Loucy (cell line): Measurements from ENCODE around the gene STK35.

ENCODE experiments used
- H2AFZ ChIP-seq: fragments of 200-600 bp; sonication (generic); 2 replicates; pipeline ENCODE4 v1.6.0; 2016; ENCODE audit warnings: antibody characterized with exemption, mild to moderate bottlenecking, low read length, moderate library complexity
- H3F3A ChIP-seq: fragments of 200-600 bp; 2 replicates; pipeline ENCODE4 v1.6.0; 2016; ENCODE audit warnings: antibody characterized with exemption, low read depth, mild to moderate bottlenecking
- H3K27me3 ChIP-seq: fragments of 200-600 bp; sonication (generic); 2 replicates; pipeline ENCODE4 v1.6.1; 2014; ENCODE audit warnings: low read length, mild to moderate bottlenecking; ENCODE audit not compliant: insufficient read depth, poor library complexity, severe bottlenecking
- H3K36me3 ChIP-seq: fragments of 200-600 bp; sonication (generic); 2 replicates; pipeline ENCODE4 v1.6.1; 2016; ENCODE audit warnings: low read length; ENCODE audit not compliant: insufficient read depth
- H3K4me1 ChIP-seq: fragments of 200-600 bp; sonication (generic); 2 replicates; pipeline ENCODE4 v1.5.1; 2014; ENCODE audit warnings: low read length, mild to moderate bottlenecking; ENCODE audit not compliant: insufficient read depth, poor library complexity, severe bottlenecking
- H3K4me2 ChIP-seq: fragments of 200-600 bp; sonication (generic); 2 replicates; pipeline ENCODE4 v1.6.0; 2014; ENCODE audit warnings: antibody characterized with exemption, low read length, low read depth, mild to moderate bottlenecking; ENCODE audit not compliant: poor library complexity, severe bottlenecking
- H3K4me3 ChIP-seq: fragments of 200-600 bp; sonication (generic); 2 replicates; pipeline ENCODE4 v1.5.1; 2014; ENCODE audit warnings: low read length, mild to moderate bottlenecking, mixed read lengths; ENCODE audit not compliant: poor library complexity, severe bottlenecking
- H3K79me2 ChIP-seq: fragments of 200-600 bp; sonication (generic); 2 replicates; pipeline ENCODE4 v1.6.1; 2014; ENCODE audit warnings: low read length; ENCODE audit not compliant: insufficient read depth
- H3K9ac ChIP-seq: fragments of 200-600 bp; sonication (generic); 2 replicates; pipeline ENCODE4 v1.6.0; 2014; ENCODE audit warnings: mild to moderate bottlenecking, low read depth, low read length, moderate library complexity; ENCODE audit not compliant: poor library complexity, severe bottlenecking
- H3K9me2 ChIP-seq: fragments of 200-600 bp; sonication (generic); replicated peaks from 2 replicates; pipeline ENCODE4 v1.6.1; 2016; ENCODE audit warnings: low read depth, low read length, mixed read lengths
- H3K9me3 ChIP-seq: fragments of 200-600 bp; sonication (generic); 2 replicates; pipeline ENCODE4 v1.6.1; 2014; ENCODE audit warnings: mild to moderate bottlenecking, antibody characterized with exemption, low read length, low read depth; ENCODE audit not compliant: insufficient read depth
- H4K20me1 ChIP-seq: fragments of 200-600 bp; sonication (generic); 2 replicates; pipeline ENCODE4 v1.6.0; 2014; ENCODE audit warnings: antibody characterized with exemption, low read length, mild to moderate bottlenecking; ENCODE audit not compliant: insufficient read depth, poor library complexity, severe bottlenecking
- EZH2phosphoT487 ChIP-seq: fragments of 200-600 bp; IDR thresholded peaks from 2 replicates; pipeline ENCODE4 v1.6.1; 2018; ENCODE audit warnings: antibody characterized with exemption, mild to moderate bottlenecking, moderate library complexity, borderline replicate concordance
- TF ChIP-seq, protein P1 (sequence below): fragments of 200-600 bp; sonication (generic); conservative IDR thresholded peaks from 2 replicates; pipeline ENCODE4 v1.5.1; 2014; ENCODE audit warnings: mild to moderate bottlenecking, antibody characterized with exemption, low read length

STK35 gene

DNA sequence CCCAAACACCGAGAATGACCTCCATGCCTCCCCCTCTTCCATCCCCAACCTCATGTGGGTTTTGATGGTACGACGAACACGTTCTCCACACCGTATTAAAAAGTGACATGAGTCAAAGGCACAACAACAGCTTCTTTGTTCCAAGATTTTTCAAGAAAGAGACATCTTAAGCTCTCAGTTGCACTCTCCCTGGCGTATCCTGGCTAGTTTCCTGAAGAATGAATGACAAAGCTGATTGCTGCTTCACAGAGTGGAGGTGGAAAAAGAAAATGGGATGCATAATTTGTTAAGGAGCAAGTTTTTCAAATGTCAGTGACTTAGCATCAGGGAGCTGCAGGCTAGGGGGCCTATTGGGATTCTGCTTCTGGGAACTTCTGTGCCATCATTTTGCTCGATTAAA is 95.5 kb downstream of the STK35 start:
- Histone ChIP-seq H3K79me2 (no peaks in the 10 kb centered on the region), H3K36me3 (no peaks in the 10 kb centered on the region), H3K4me3 (no peak overlapping the region), H3K9me2 (no peaks in the 10 kb centered on the region), H3K4me1 (no peaks in the 10 kb centered on the region), H3K9ac (no peak overlapping the region), H3F3A (no peaks in the 10 kb centered on the region), H3K27me3 (no peaks in the 10 kb centered on the region), H3K4me2 (no peak overlapping the region), H3K9me3 (no peaks in the 10 kb centered on the region), H4K20me1 (no peaks in the 10 kb centered on the region), H2AFZ (no peak overlapping the region)
- no peak for TF ChIP-seq EZH2phosphoT487
- TF ChIP-seq, protein P1, sequence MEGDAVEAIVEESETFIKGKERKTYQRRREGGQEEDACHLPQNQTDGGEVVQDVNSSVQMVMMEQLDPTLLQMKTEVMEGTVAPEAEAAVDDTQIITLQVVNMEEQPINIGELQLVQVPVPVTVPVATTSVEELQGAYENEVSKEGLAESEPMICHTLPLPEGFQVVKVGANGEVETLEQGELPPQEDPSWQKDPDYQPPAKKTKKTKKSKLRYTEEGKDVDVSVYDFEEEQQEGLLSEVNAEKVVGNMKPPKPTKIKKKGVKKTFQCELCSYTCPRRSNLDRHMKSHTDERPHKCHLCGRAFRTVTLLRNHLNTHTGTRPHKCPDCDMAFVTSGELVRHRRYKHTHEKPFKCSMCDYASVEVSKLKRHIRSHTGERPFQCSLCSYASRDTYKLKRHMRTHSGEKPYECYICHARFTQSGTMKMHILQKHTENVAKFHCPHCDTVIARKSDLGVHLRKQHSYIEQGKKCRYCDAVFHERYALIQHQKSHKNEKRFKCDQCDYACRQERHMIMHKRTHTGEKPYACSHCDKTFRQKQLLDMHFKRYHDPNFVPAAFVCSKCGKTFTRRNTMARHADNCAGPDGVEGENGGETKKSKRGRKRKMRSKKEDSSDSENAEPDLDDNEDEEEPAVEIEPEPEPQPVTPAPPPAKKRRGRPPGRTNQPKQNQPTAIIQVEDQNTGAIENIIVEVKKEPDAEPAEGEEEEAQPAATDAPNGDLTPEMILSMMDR = no peak
